GM13977 (cell line): ENCODE results near the gene ADISSP.

Source experiments
- DNase-seq: peaks from one replicate; pipeline ENCODE4 v3.0.0; 2012; ENCODE audit warnings: low spot score
- in situ Hi-C: fragments of 300-500 bp; cut with MboI; formaldehyde crosslinking; loops from one replicate; pipeline ENCODE4 v1.12.0; 2022; ENCODE audit warnings: low sequenced_read_pairs, low pct_unique_long_range_greater_than_20kb, mixed read lengths, inconsistent platforms; ENCODE audit not compliant: unreplicated experiment
- TF ChIP-seq, protein P1 (sequence below): IDR thresholded peaks from 2 replicates; pipeline ENCODE4 v1.5.1; 2012; ENCODE audit warnings: mild to moderate bottlenecking, control low read depth; ENCODE audit not compliant: insufficient read depth; ENCODE audit errors: extremely low read depth, missing control alignments

Gene ADISSP

GRCh38 chr20:3739054-3739925, 28.3 kb downstream of the ADISSP start:
- TF ChIP-seq, protein P1, sequence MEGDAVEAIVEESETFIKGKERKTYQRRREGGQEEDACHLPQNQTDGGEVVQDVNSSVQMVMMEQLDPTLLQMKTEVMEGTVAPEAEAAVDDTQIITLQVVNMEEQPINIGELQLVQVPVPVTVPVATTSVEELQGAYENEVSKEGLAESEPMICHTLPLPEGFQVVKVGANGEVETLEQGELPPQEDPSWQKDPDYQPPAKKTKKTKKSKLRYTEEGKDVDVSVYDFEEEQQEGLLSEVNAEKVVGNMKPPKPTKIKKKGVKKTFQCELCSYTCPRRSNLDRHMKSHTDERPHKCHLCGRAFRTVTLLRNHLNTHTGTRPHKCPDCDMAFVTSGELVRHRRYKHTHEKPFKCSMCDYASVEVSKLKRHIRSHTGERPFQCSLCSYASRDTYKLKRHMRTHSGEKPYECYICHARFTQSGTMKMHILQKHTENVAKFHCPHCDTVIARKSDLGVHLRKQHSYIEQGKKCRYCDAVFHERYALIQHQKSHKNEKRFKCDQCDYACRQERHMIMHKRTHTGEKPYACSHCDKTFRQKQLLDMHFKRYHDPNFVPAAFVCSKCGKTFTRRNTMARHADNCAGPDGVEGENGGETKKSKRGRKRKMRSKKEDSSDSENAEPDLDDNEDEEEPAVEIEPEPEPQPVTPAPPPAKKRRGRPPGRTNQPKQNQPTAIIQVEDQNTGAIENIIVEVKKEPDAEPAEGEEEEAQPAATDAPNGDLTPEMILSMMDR = no peak
- no peak for DNase-seq
- in situ Hi-C loops = no loop called here

- TF ChIP-seq, protein P1 = no peak
- in situ Hi-C loops = no loop called here
- DNase-seq = no peak
Observed at GRCh38 chr20:3738111-3739053, 29.2 kb downstream of the ADISSP start.

DNA sequence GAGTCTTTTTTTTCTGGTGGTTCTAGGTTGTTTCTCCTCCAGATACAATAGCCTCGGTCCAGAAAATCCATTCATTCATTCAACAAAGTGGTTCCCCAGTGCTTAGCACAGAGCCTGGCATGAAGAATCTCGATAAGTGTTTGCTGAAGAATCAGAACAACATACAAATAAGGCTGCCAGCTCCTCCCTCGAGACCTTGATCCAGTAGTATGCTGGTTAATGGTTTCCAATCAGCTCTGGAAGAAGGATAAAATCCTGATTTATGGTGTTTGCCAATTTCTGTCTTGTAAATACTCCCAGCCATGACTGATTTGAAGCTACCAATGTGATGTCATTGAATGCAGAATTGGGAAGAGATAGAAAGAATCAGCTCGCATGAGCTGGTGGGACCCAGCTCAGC, 31.8 kb downstream of the ADISSP start:
- DNase-seq = no peak
- TF ChIP-seq, protein P1 = no peak
- in situ Hi-C loops = no loop called here

GRCh38 chr20:3734111-3734843, 33.3 kb downstream of the ADISSP start:
- in situ Hi-C loops = no loop called here
- TF ChIP-seq, protein P1 = no peak
- DNase-seq = no peak

DNA sequence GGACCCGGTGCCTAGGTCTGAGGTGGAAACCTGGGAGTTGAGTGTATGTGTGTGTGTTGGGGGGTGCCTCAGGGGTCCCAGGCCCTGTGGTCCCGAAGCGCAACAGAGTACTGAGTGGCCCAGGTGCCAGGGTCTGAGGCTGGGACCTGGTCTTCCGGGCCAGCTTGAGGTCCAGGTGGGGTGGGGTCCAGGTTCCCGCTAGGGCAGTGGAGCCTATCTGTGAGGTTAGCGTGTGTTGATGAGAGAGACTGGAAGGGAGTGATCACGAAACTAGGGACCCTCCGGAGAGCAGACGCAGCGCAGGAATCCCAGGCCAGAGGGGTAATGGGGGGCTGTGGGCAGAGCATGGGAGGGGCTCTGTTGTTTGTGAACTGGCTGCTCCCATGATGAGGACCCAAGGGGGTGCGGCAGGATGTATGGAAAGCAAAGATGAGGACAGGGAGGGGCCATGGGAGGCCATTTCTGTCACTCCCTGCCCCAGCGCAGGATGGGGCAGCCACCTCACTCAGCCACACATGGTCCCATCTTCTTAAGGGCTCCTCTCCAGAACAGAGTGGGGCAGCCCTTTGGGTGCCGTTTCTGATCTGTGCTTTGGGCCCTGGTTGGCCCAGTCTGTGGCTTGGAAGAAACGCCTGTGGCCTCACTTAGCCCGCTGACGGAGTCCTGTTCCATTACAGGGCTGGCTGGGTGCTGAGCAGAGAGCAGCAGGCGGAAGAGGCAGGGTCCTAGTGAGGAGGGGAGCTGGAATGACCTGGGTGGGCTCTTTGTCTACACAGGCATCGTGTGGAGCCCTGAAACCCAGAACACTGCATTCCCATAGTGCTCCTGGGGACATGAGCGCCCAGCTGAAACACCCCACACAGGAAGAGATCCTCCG, 34.2 kb downstream of the ADISSP start:
- TF ChIP-seq, protein P1 = no peak
- DNase-seq = no peak
- in situ Hi-C loops = no loop called here
